Measurements from ENCODE around the gene PRKN.

PRKN gene

DNA sequence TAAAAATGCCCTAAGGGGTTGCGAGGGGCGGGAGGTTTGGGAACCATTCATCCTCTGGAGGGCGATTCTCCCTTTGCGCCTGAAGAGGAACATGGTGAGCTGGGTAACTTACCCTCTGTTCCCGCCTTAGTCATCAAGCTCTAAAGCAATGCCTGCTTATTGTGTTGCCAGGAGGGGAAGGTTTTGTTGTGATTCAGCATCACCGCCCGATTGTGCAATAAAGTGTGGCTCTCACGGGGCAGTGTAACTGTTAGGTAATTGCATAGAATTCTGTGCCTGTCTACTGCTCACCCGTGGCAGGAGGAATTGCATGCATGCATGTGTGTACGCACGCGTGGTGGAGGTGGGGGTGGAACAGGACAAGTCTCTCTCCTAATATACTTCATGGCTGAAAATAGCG, 1358.2 kb downstream of the PRKN start:
- no peak overlapping the region for H2AK5ac ChIP-seq (ENCODE audit: low read length, severe bottlenecking)
- H3K27me3 ChIP-seq (ENCODE audit: control insufficient read depth in 1 of 2, insufficient read depth in 1 of 2, low read length in 2 of 2): no peaks in the 10 kb centered on the region
- H3K23ac ChIP-seq (ENCODE audit: low read length in 2 of 2): no peak overlapping the region
- peaks cover 1% of the 10 kb centered on the region for H3K4me1 ChIP-seq (ENCODE audit: control insufficient read depth, insufficient read depth, low read depth, low read length)
- H3K4me3 ChIP-seq (ENCODE audit: insufficient read depth in 1 of 2, low read depth in 1 of 2, low read length in 2 of 2): no peak overlapping the region
- no peak overlapping the region for H3K27ac ChIP-seq (ENCODE audit: low read length, poor library complexity, severe bottlenecking)
- no peaks in the 10 kb centered on the region for H3K79me1 ChIP-seq (replicated peaks; ENCODE audit: low read length, poor library complexity, severe bottlenecking)
- no peak overlapping the region for H2AFZ ChIP-seq (ENCODE audit: low read depth, low read length)
- H3K14ac ChIP-seq (ENCODE audit: low read length in 2 of 2): no peak overlapping the region
- H4K91ac ChIP-seq (ENCODE audit: low read length): no peak overlapping the region
- H2BK12ac ChIP-seq (ENCODE audit: low read length in 2 of 2): no peak overlapping the region
- no peak overlapping the region for H2BK120ac ChIP-seq (ENCODE audit: low read depth, low read length)
- H3K18ac ChIP-seq (ENCODE audit: low read depth in 1 of 2, low read length in 2 of 2): no peak overlapping the region
- H3K4me2 ChIP-seq (ENCODE audit: low read length, poor library complexity, severe bottlenecking): no peak overlapping the region
- H2BK5ac ChIP-seq (ENCODE audit: low read depth, low read length, poor library complexity, severe bottlenecking): no peak overlapping the region
- WGBS: 90% methylated on average over 8 of the region's 13 CpGs
- no peaks in the 10 kb centered on the region for H3K9me3 ChIP-seq (ENCODE audit: control insufficient read depth, low read length)
- H3K4ac ChIP-seq (ENCODE audit: low read depth in 1 of 2, low read length in 2 of 2): no peak overlapping the region
- no peaks in the 10 kb centered on the region for H3K36me3 ChIP-seq (ENCODE audit: control insufficient read depth in 1 of 2, insufficient read depth in 2 of 2, low read depth in 1 of 2, low read length in 2 of 2)
- no peak overlapping the region for H4K8ac ChIP-seq (ENCODE audit: low read length)
- H3K9ac ChIP-seq (ENCODE audit: low read length): peak overlapping the region; percentile 7
- H2BK15ac ChIP-seq (ENCODE audit: low read depth, poor library complexity, severe bottlenecking): no peak overlapping the region
- peak; percentile 78 for DNase-seq

DNA sequence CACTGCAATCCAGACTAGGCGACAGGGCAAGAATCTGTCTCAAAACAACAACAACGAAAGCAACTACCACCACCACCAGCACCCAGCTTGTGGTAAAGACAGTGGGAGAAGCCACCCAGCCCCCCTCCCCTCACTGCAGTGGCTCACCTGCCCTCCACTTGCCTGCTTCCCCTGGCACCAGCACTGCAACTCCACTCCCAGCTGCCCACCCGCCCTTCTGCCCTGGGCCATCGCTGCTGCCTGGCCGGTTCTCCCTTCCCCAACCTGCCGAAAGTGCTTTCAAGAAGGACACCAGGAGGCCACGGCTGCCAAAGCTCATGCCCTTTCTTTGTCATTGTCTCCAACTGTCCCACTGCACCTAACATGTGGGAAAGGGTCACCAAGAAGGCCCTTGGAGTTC, 1359.1 kb downstream of the PRKN start:
- H2AFZ ChIP-seq (ENCODE audit: low read depth, low read length): no peak overlapping the region
- no peak overlapping the region for H3K4ac ChIP-seq (ENCODE audit: low read depth in 1 of 2, low read length in 2 of 2)
- H4K91ac ChIP-seq (ENCODE audit: low read length): no peak overlapping the region
- no peaks in the 10 kb centered on the region for H3K36me3 ChIP-seq (ENCODE audit: control insufficient read depth in 1 of 2, insufficient read depth in 2 of 2, low read depth in 1 of 2, low read length in 2 of 2)
- no peak for DNase-seq
- peaks cover 1% of the 10 kb centered on the region for H3K4me1 ChIP-seq (ENCODE audit: control insufficient read depth, insufficient read depth, low read depth, low read length)
- H3K14ac ChIP-seq (ENCODE audit: low read length in 2 of 2): peak overlapping the region in 1 of 2 experiments; percentile 51
- H2BK120ac ChIP-seq (ENCODE audit: low read depth, low read length): no peak overlapping the region
- WGBS: 96% methylated on average over 7 of the region's 7 CpGs
- H3K23ac ChIP-seq (ENCODE audit: low read length in 2 of 2): no peak overlapping the region
- no peak overlapping the region for H3K18ac ChIP-seq (ENCODE audit: low read depth in 1 of 2, low read length in 2 of 2)
- peak overlapping the region; percentile 63 for H2AK5ac ChIP-seq (ENCODE audit: low read length, severe bottlenecking)
- no peaks in the 10 kb centered on the region for H3K79me1 ChIP-seq (replicated peaks; ENCODE audit: low read length, poor library complexity, severe bottlenecking)
- H2BK12ac ChIP-seq (ENCODE audit: low read length in 2 of 2): no peak overlapping the region
- H3K4me2 ChIP-seq (ENCODE audit: low read length, poor library complexity, severe bottlenecking): no peak overlapping the region
- no peak overlapping the region for H2BK5ac ChIP-seq (ENCODE audit: low read depth, low read length, poor library complexity, severe bottlenecking)
- H3K9me3 ChIP-seq (ENCODE audit: control insufficient read depth, low read length): peaks cover 2% of the 10 kb centered on the region
- H4K8ac ChIP-seq (ENCODE audit: low read length): no peak overlapping the region
- H3K27me3 ChIP-seq (ENCODE audit: control insufficient read depth in 1 of 2, insufficient read depth in 1 of 2, low read length in 2 of 2): no peaks in the 10 kb centered on the region
- H3K27ac ChIP-seq (ENCODE audit: low read length, poor library complexity, severe bottlenecking): no peak overlapping the region
- no peak overlapping the region for H2BK15ac ChIP-seq (ENCODE audit: low read depth, poor library complexity, severe bottlenecking)
- no peak overlapping the region for H3K4me3 ChIP-seq (ENCODE audit: insufficient read depth in 1 of 2, low read depth in 1 of 2, low read length in 2 of 2)
- no peak overlapping the region for H3K9ac ChIP-seq (ENCODE audit: low read length)

DNA sequence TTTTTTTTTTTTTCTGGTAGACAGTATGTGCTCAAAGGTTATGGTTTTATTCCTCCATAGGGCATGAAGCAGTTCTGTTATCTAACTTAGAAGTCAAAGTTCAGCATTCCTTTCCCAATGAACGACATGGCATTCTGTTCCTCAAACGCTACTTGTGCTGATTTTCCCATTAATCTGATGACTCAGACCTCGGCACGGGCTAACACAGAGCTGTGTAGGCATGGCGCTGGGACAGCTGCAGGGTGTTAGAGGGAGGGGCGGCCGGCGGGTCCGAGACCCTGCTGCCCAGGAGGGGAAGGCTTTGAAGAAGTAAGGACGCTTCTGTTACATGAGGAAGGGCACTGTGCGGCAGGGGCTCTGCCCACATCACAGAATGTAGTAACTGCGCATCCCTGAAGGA, 1360.1 kb downstream of the PRKN start:
- Histone ChIP-seq H3K4ac (ENCODE audit: low read depth in 1 of 2, low read length in 2 of 2) (no peak overlapping the region), H4K8ac (ENCODE audit: low read length) (no peak overlapping the region), H3K9me3 (ENCODE audit: control insufficient read depth, low read length) (peaks cover 13% of the 10 kb centered on the region), H4K91ac (ENCODE audit: low read length) (no peak overlapping the region), H3K27ac (ENCODE audit: low read length, poor library complexity, severe bottlenecking) (no peak overlapping the region), H3K4me2 (ENCODE audit: low read length, poor library complexity, severe bottlenecking) (no peak overlapping the region), H3K27me3 (ENCODE audit: control insufficient read depth in 1 of 2, insufficient read depth in 1 of 2, low read length in 2 of 2) (no peaks in the 10 kb centered on the region), H2AFZ (ENCODE audit: low read depth, low read length) (no peak overlapping the region), H3K4me1 (ENCODE audit: control insufficient read depth, insufficient read depth, low read depth, low read length) (peaks cover 1% of the 10 kb centered on the region), H3K14ac (ENCODE audit: low read length in 2 of 2) (no peak overlapping the region), H3K9ac (ENCODE audit: low read length) (no peak overlapping the region), H3K23ac (ENCODE audit: low read length in 2 of 2) (no peak overlapping the region), H2AK5ac (ENCODE audit: low read length, severe bottlenecking) (no peak overlapping the region), H2BK5ac (ENCODE audit: low read depth, low read length, poor library complexity, severe bottlenecking) (no peak overlapping the region), H3K18ac (ENCODE audit: low read depth in 1 of 2, low read length in 2 of 2) (no peak overlapping the region), H3K4me3 (ENCODE audit: insufficient read depth in 1 of 2, low read depth in 1 of 2, low read length in 2 of 2) (no peak overlapping the region), H2BK12ac (ENCODE audit: low read length in 2 of 2) (no peak overlapping the region), H3K36me3 (ENCODE audit: control insufficient read depth in 1 of 2, insufficient read depth in 2 of 2, low read depth in 1 of 2, low read length in 2 of 2) (no peaks in the 10 kb centered on the region), H3K79me1 (replicated peaks; ENCODE audit: low read length, poor library complexity, severe bottlenecking) (no peaks in the 10 kb centered on the region), H2BK120ac (ENCODE audit: low read depth, low read length) (no peak overlapping the region), H2BK15ac (ENCODE audit: low read depth, poor library complexity, severe bottlenecking) (no peak overlapping the region)
- DNase-seq: no peak
- WGBS: 79% methylated on average over 12 of the region's 12 CpGs

DNA sequence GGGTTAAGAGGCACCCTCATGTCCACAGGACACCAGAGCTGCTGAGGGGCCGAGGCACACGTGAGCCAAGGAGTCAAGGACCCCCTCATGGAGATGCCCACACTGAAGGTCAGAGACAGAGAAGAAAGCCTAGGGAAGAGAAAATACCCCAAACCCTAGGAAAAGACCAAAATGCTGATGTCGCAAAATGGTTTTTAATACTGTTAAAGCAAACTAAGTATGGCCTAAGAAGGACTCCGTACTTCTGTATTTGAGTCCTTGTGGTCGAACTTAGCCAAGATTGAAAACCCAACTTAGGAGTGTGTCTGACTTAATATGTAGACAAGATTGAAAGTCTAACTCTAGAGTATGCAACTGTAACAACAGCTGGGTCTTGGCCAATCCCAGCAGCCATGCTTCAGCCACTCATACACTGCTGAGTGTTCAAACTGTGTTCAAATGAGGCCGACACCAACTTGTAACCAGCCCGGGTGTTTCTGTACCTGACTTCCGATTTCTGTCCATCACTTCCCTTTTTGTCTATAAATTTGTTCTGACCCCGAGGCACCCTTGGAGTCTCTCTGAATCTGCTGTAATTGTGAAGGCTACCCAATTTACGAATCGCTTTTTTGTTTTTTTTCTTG, 1361.2 kb downstream of the PRKN start:
- WGBS: 95% methylated on average over 11 of the region's 11 CpGs

More for the DNA sequence above, 1361.2 kb downstream of the PRKN start:
- no peak overlapping the region for H4K91ac ChIP-seq (ENCODE audit: low read length)
- no peaks in the 10 kb centered on the region for H3K79me1 ChIP-seq (replicated peaks; ENCODE audit: low read length, poor library complexity, severe bottlenecking)
- H3K23ac ChIP-seq (ENCODE audit: low read length in 2 of 2): no peak overlapping the region
- H3K4me1 ChIP-seq (ENCODE audit: control insufficient read depth, insufficient read depth, low read depth, low read length): peaks cover 1% of the 10 kb centered on the region
- peaks cover 23% of the 10 kb centered on the region for H3K9me3 ChIP-seq (ENCODE audit: control insufficient read depth, low read length)
- no peak overlapping the region for H3K14ac ChIP-seq (ENCODE audit: low read length in 2 of 2)
- H3K4ac ChIP-seq (ENCODE audit: low read depth in 1 of 2, low read length in 2 of 2): no peak overlapping the region
- H3K27ac ChIP-seq (ENCODE audit: low read length, poor library complexity, severe bottlenecking): no peak overlapping the region
- no peak overlapping the region for H3K4me2 ChIP-seq (ENCODE audit: low read length, poor library complexity, severe bottlenecking)
- no peak overlapping the region for H2BK120ac ChIP-seq (ENCODE audit: low read depth, low read length)
- peak overlapping the region; percentile 58 for H2AFZ ChIP-seq (ENCODE audit: low read depth, low read length)
- H3K9ac ChIP-seq (ENCODE audit: low read length): no peak overlapping the region
- H2BK15ac ChIP-seq (ENCODE audit: low read depth, poor library complexity, severe bottlenecking): no peak overlapping the region
- H4K8ac ChIP-seq (ENCODE audit: low read length): no peak overlapping the region
- DNase-seq: no peak
- no peak overlapping the region for H2AK5ac ChIP-seq (ENCODE audit: low read length, severe bottlenecking)
- no peak overlapping the region for H3K18ac ChIP-seq (ENCODE audit: low read depth in 1 of 2, low read length in 2 of 2)
- no peaks in the 10 kb centered on the region for H3K27me3 ChIP-seq (ENCODE audit: control insufficient read depth in 1 of 2, insufficient read depth in 1 of 2, low read length in 2 of 2)
- H3K36me3 ChIP-seq (ENCODE audit: control insufficient read depth in 1 of 2, insufficient read depth in 2 of 2, low read depth in 1 of 2, low read length in 2 of 2): no peaks in the 10 kb centered on the region
- no peak overlapping the region for H2BK5ac ChIP-seq (ENCODE audit: low read depth, low read length, poor library complexity, severe bottlenecking)
- H3K4me3 ChIP-seq (ENCODE audit: insufficient read depth in 1 of 2, low read depth in 1 of 2, low read length in 2 of 2): no peak overlapping the region
- no peak overlapping the region for H2BK12ac ChIP-seq (ENCODE audit: low read length in 2 of 2)
